ENCODE measurements around the gene WIZ. TPM values are rescaled to one million over a fixed set of nuclear protein-coding genes. Genes with fewer than 3 reads are reported as not detected.
A peak's percentile ranks its signal among the peaks of the same experiment; 100 is the strongest.

The WIZ gene
- total RNA-seq, 2 experiments from 2014 or later, result 18.2 to 21.4 TPM

DNA sequence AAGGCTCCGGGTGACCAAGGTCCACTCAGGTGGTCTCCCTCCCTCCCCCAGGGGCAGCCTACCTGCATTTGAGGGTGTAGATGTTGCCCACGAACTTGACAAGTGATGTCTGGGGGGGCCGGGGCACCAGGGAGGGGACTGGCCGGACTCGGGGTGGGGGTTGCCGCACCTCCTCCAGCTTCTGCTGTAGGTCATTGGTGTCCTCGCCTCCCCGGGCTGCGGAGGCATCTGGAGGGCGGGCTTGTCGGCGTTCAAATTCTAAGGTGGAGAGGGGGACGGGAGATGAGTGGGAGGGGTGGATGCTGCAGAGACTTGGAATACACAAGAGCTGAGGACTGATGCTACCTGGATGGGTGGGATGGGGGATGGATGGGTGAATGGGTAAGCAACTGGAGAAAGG is 25.6 kb downstream of the WIZ start:
- intact Hi-C loops (cut with micrococcal nuclease), result no loop called here
- no peak for DNase-seq
- no peak overlapping the region for H3K27ac Mint-ChIP-seq
- H3K9me3 Mint-ChIP-seq, result peaks cover 4% of the 10 kb centered on the region
- H3K4me1 Mint-ChIP-seq (ENCODE audit: low read depth), result peaks cover 17% of the 10 kb centered on the region
- ChIA-PET POLR2A (interaction anchor here (0.7 kb wide), 1 partner anchor 132 kb away, joined by 5 read pairs; no protein-coding TSS in a partner anchor), CTCF (no interaction called here)
- H3K27me3 Mint-ChIP-seq, result no peaks in the 10 kb centered on the region
- no peak overlapping the region for H3K4me3 Mint-ChIP-seq
- H3K36me3 Mint-ChIP-seq, result peaks cover 40% of the 10 kb centered on the region

DNA sequence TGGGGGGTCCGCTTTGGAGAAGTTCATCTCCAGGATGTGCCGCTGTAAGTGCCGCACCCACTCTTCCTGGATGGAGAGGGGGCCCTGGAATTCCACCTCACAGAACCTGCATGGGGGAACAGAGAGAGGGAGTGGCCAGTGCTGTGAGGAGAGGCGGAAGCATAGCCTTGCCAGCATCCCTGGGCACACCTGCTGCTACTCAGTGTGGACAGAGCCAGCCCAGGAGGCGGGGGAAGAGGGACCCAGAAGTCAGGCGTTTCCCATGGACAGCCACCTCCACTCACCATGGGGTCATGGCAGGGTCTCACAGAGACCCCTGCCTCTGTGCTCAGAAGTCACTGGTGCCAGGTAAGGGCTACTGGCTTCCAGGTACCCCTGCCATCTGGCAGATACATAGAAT is 26.6 kb downstream of the WIZ start:
- POLR2A ChIA-PET, result no interaction called here
- Mint-ChIP-seq H3K4me3 (no peak overlapping the region), H3K4me1 (ENCODE audit: low read depth) (peaks cover 18% of the 10 kb centered on the region), H3K27ac (no peak overlapping the region), H3K9me3 (peaks cover 4% of the 10 kb centered on the region), H3K27me3 (no peaks in the 10 kb centered on the region), H3K36me3 (peaks cover 41% of the 10 kb centered on the region)
- DNase-seq, result no peak
- intact Hi-C loops (cut with micrococcal nuclease), result no loop called here
- CTCF ChIA-PET, result no interaction called here

DNA sequence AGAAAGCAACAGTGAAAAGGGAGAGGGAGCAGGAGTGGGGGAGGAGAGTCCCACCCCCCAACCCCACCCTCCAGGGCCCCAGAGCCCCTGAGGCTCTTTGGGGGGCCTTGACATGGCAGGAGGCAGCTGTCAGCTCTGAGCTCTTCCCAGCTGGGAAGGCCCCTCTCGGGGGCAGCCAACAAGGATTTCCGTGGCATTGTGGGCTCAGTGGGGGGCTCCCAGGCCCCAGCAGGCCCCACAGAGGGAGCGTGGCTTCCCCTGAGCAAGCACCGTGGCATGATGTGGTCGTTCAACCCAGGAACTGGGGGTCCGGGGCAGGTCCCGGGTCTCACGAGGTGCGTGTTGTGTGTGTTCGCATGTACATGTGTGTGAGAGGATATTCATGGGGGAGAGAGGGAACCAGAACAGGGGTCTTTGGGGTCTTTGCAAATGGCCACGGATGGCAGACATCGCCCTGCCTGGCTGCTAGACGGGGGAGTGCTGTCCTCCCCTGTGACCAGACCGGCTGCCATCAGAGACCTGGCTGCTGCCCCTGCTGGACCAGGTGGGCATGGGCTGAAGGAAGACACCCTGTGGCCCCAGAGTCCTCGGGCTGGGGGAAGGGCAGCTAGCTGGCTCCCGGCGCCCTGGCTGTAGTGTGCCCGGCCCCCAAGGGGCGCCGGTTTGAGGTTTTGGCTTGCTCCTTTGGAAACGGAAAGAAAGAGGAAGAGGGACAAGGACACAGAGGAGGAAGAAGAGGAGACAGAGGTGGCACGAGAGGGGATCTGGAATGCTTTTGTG is 27.3 kb downstream of the WIZ start:
- DNase-seq, result no peak
- no peaks in the 10 kb centered on the region for H3K27me3 Mint-ChIP-seq
- POLR2A ChIA-PET, result no interaction called here

DNA sequence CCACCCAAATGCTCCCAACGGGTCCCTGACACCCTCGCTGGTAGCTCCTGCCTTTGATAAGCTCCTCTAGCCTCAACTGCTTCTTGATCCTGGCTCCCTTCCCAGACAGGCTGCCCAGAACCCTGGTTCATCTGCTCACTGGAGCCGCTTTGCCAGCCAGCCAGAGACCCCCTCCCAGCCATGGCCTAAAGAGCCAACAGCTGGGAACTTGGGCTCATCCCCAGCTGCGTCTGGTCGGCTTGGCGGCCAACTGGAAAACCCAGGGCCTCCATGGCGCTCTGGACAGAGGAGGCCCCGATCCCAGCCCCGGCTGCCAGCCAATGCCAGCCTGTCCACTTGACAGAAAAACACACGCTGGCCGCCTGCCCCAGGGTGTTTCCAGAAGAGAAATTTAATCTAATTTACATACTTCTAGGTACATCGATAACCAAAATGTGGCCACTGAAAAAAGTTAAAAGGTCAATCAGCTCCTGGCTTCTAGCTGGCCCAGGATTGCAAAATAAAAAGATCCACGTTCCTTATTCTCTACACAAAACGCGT is 28.0 kb downstream of the WIZ start:
- DNase-seq, result no peak
- Mint-ChIP-seq H3K27me3 (no peaks in the 10 kb centered on the region), H3K9me3 (peaks cover 4% of the 10 kb centered on the region), H3K36me3 (peaks cover 35% of the 10 kb centered on the region), H3K27ac (no peak overlapping the region), H3K4me3 (no peak overlapping the region), H3K4me1 (ENCODE audit: low read depth) (peaks cover 27% of the 10 kb centered on the region)
- CTCF ChIA-PET, result interaction anchor here (1.3 to 7.4 kb wide), 3 partner anchors 42 to 134 kb away, joined by 4 to 225 read pairs (median 7); no protein-coding TSS in a partner anchor
- intact Hi-C loops (cut with micrococcal nuclease), result no loop called here
- POLR2A ChIA-PET, result no interaction called here

More for the DNA sequence above, 27.3 kb downstream of the WIZ start:
- H3K27ac Mint-ChIP-seq, result no peak overlapping the region
- intact Hi-C loops (cut with micrococcal nuclease), result no loop called here
- H3K4me1 Mint-ChIP-seq (ENCODE audit: low read depth), result peaks cover 23% of the 10 kb centered on the region
- CTCF ChIA-PET, result interaction anchor here (1.8 to 7.4 kb wide), 2 partner anchors 44 to 133 kb away, joined by 7 to 225 read pairs; no protein-coding TSS in a partner anchor
- H3K4me3 Mint-ChIP-seq, result no peak overlapping the region
- peaks cover 4% of the 10 kb centered on the region for H3K9me3 Mint-ChIP-seq
- H3K36me3 Mint-ChIP-seq, result peaks cover 40% of the 10 kb centered on the region

DNA sequence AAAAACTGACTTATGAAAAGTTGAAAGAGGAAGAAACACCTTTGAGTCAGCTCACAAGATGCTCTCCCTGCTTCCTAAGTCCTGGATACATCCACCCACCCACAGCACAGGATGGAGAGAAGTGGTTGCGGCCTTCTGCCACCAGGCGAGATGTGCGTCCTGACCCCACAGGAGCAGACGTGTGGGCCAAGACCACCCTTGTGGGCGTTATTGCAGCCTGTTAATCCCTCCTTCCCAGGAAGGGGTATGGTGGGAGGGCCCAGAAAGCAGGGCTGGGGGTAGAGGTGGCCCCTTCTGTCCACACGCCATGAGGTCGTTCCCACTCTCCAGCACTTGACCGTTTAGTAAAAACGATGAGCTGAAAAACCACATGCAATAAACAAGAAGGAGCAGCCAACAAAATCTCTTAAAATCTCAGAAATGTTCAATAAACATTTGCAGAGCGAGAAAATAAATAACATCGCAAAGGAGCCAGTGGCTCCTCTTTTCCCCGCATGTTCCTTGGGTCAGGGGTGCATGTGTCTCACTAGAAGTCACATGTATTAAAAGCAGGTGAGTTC is 28.5 kb downstream of the WIZ start:
- POLR2A ChIA-PET, result no interaction called here
- intact Hi-C loops (cut with micrococcal nuclease), result no loop called here
- H3K36me3 Mint-ChIP-seq, result peaks cover 31% of the 10 kb centered on the region
- H3K9me3 Mint-ChIP-seq, result peaks cover 4% of the 10 kb centered on the region
- H3K27ac Mint-ChIP-seq, result no peak overlapping the region
- H3K27me3 Mint-ChIP-seq, result no peaks in the 10 kb centered on the region
- CTCF ChIA-PET, result interaction anchor here (1.3 to 7.4 kb wide), 6 partner anchors 12 to 243 kb away, joined by 4 to 225 read pairs (median 16); no protein-coding TSS in a partner anchor
- no peak for DNase-seq
- peaks cover 30% of the 10 kb centered on the region for H3K4me1 Mint-ChIP-seq (ENCODE audit: low read depth)
- no peak overlapping the region for H3K4me3 Mint-ChIP-seq

DNA sequence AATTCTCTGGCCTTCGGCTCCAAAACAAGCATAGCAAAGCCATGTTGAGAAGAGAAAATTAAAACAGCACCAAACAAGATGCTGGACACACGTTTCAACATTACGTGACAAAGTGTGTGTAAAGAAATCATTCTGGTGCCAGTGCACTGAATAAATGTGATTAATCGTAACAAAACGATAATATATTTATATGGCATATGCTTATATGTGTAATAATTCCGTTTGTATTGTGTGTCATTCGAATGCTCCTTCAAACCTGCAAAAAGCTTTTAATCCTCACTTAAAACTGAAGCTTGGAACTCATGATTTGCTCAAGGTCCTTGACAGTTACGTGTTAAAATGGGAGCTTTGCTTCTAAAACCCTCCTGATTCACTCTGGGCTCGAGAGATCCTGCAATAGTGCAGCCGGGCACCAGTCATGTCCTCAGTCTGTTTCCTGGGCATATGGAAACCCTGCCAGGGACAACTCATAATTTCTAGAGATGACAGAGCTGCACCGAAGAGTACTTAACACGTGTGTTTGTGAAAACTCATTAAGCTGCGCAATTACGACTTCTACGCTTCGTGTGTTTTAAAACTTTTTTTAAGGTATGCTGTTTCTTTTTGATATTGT is 30.2 kb downstream of the WIZ start:
- Mint-ChIP-seq H3K27ac (peak overlapping the region; percentile 97), H3K4me1 (ENCODE audit: low read depth) (peaks cover 38% of the 10 kb centered on the region), H3K9me3 (peaks cover 4% of the 10 kb centered on the region), H3K4me3 (peak overlapping the region; percentile 100), H3K36me3 (peaks cover 30% of the 10 kb centered on the region), H3K27me3 (no peaks in the 10 kb centered on the region)
- POLR2A ChIA-PET, result interaction anchor here (0.8 to 4.5 kb wide), 15 partner anchors 10 to 188 kb away, joined by 3 to 51 read pairs (median 7); partner anchors contain the start of genes AKAP8, BRD4 and RASAL3
- DNase-seq, result peak; percentile 38
- intact Hi-C loops (cut with micrococcal nuclease), result loop anchor here (1.0 to 5.0 kb wide), 7 partner anchors 13 to 242 kb away; partner anchors contain the start of gene AKAP8
- CTCF ChIA-PET, result interaction anchor here (0.6 to 7.4 kb wide), 47 partner anchors 10 to 1672 kb away, joined by 3 to 225 read pairs (median 5); partner anchors contain the start of genes AKAP8 and WIZ

DNA sequence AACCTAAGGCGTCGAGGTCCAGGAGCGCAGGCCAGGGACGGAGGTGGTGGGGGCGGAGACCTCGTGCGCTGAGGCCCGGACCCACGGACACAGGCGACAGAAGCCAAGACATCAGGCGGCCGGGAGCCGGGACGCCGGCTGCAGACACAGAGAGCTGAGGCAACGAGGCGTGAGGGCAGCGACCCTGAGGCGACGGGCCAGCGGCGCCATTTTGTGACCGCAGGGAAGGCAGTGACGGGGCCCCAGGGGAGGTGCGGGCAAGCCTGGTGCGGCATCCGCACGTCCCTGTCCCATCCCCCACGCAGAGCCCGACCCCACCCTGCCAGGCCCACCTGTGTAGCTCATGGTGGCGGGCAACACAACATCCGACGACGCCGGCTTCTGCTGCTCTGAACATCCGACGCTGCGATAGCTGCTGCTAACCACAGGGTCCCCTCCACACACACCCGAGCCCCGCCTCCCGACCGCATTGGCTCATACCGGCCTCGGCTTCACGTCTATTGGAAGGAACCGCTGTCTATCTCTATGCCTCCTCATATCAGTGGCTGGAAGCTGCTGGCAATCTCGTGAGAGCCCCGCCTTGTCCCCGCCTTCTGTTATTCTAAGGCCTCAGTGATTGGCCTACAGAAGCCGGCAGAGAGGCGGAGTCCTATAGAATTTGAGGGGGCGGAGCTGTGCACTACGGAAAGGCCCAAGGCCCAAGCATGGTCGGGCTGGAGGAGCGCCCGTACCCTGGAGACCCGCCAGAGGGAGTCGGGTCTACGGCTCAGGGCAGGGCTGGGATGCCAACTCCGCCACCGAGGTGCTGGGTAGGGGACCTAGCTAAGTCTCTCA is 31.0 kb downstream of the WIZ start, which contains the start of gene AKAP8L:
TSS of gene AKAP8L (minus strand) at position 410 of the 834 bp plus-strand sequence. CDS start at position 345, 65 bp downstream.
- peak within 1 kb of the TSS; percentile 97 for H3K27ac Mint-ChIP-seq
- CTCF ChIA-PET, result interaction anchor here (0.6 to 7.4 kb wide), 50 partner anchors 9 to 1671 kb away, joined by 3 to 225 read pairs (median 5); partner anchors contain the start of genes AKAP8 and WIZ
- intact Hi-C loops (cut with micrococcal nuclease), result loop anchor here (1.0 to 5.0 kb wide), 7 partner anchors 14 to 241 kb away; partner anchors contain the start of gene AKAP8

DNA sequence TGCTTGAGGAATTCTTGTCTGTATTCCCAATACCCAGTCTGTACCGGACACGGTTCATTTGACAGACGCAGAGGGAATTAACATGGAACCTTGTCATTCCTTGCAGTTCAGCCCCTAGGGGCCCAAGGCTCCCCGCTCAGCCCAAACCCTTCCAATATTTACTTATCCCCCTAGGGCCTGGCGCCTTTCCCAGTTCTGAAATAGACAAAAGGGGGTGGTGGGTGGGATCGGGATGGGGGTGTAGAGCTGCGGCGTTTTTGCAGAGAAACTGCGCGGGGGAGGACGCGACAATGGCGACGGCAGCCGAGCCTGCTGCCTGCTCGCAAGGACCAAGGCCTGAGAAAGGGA is 31.6 kb downstream of the WIZ start:
- no peaks in the 10 kb centered on the region for H3K9me3 Mint-ChIP-seq
- ChIA-PET CTCF (interaction anchor here (0.8 to 7.4 kb wide), 20 partner anchors 8 to 240 kb away, joined by 3 to 225 read pairs (median 8); partner anchors contain the start of genes AKAP8 and WIZ), POLR2A (interaction anchor here (0.8 to 4.5 kb wide), 13 partner anchors 8 to 137 kb away, joined by 3 to 51 read pairs (median 10); partner anchors contain the start of genes AKAP8 and RASAL3)
- peak overlapping the region; percentile 97 for H3K27ac Mint-ChIP-seq
- intact Hi-C loops (cut with micrococcal nuclease), result loop anchor here (5.0 kb wide), 1 partner anchor 116 kb away; no protein-coding TSS in a partner anchor
- peak overlapping the region; percentile 100 for H3K4me3 Mint-ChIP-seq
- peaks cover 42% of the 10 kb centered on the region for H3K4me1 Mint-ChIP-seq (ENCODE audit: low read depth)
- DNase-seq, result no peak
- peaks cover 23% of the 10 kb centered on the region for H3K36me3 Mint-ChIP-seq
- H3K27me3 Mint-ChIP-seq, result no peaks in the 10 kb centered on the region

More for the DNA sequence above, 31.0 kb downstream of the WIZ start, which contains the start of gene AKAP8L:
- peak; percentile 99 for DNase-seq
- H3K36me3 Mint-ChIP-seq, result peaks cover 27% of the 10 kb centered on the region
- peak within 1 kb of the TSS; percentile 100 for H3K4me3 Mint-ChIP-seq
- H3K4me1 Mint-ChIP-seq (ENCODE audit: low read depth), result peaks cover 39% of the 10 kb centered on the region
- H3K27me3 Mint-ChIP-seq, result no peaks in the 10 kb centered on the region
- POLR2A ChIA-PET, result interaction anchor here (0.8 to 4.5 kb wide), 17 partner anchors 9 to 187 kb away, joined by 3 to 51 read pairs (median 5); partner anchors contain the start of genes AKAP8, BRD4 and RASAL3
- peaks cover 4% of the 10 kb centered on the region for H3K9me3 Mint-ChIP-seq

DNA sequence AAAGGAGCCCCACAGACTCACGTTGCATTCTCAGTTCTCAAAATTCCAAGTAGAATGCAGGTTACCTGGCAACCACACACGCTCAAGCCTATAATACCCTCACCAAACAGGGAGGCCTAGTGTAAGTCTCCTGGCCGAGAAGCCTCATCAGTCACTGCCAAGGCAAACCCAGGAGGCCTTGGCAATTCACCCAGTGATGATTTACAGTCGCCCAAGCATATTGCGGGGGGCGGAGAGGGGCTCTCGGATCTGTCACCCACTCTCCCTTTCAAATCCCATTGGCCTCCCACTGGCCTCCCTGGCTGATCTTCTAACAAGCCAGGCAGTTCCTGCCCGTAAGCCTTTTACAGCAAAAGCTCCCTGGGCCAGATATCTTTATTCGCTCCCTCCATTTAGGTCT is 32.1 kb downstream of the WIZ start:
- Mint-ChIP-seq H3K27ac (peak overlapping the region; percentile 97), H3K4me1 (ENCODE audit: low read depth) (peaks cover 46% of the 10 kb centered on the region), H3K4me3 (peak overlapping the region; percentile 100), H3K36me3 (peaks cover 19% of the 10 kb centered on the region), H3K9me3 (no peaks in the 10 kb centered on the region), H3K27me3 (no peaks in the 10 kb centered on the region)
- ChIA-PET CTCF (interaction anchor here (2.2 to 7.4 kb wide), 6 partner anchors 15 to 138 kb away, joined by 4 to 225 read pairs (median 32); partner anchors contain the start of gene AKAP8), POLR2A (interaction anchor here (0.9 to 4.5 kb wide), 4 partner anchors 8 to 133 kb away, joined by 3 to 51 read pairs (median 18); partner anchors contain the start of genes AKAP8 and RASAL3)
- intact Hi-C loops (cut with micrococcal nuclease), result loop anchor here (5.0 kb wide), 1 partner anchor 115 kb away; no protein-coding TSS in a partner anchor
- no peak for DNase-seq

DNA sequence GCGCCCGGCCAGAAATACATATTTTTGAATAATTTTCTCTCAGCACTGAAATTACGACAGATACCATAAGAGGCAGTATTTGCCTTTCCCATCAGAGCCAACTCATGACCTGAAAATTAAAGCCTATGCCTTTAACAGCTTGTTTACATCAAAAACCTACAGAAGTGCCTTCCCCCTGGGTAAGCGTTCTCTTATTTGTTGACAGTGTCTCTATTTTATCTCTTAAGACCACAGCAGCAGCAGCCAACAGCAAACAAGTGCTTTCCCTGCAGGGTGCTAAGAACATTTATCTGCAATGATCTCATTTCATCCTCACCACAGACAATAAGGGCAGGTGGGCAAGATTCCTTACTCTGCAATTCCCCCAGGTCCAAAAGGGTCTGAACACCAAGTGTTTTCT is 36.9 kb downstream of the WIZ start:
- CTCF ChIA-PET, result interaction anchor here (0.7 to 2.8 kb wide), 3 partner anchors 20 to 144 kb away, joined by 3 to 14 read pairs (median 3); no protein-coding TSS in a partner anchor
- DNase-seq, result no peak
- peaks cover 18% of the 10 kb centered on the region for H3K36me3 Mint-ChIP-seq
- H3K9me3 Mint-ChIP-seq, result no peaks in the 10 kb centered on the region
- intact Hi-C loops (cut with micrococcal nuclease), result no loop called here
- H3K27me3 Mint-ChIP-seq, result no peaks in the 10 kb centered on the region
- POLR2A ChIA-PET, result interaction anchor here (0.6 to 1.0 kb wide), 2 partner anchors 34 to 52 kb away, joined by 3 to 4 read pairs; no protein-coding TSS in a partner anchor
- no peak overlapping the region for H3K27ac Mint-ChIP-seq
- peaks cover 41% of the 10 kb centered on the region for H3K4me1 Mint-ChIP-seq (ENCODE audit: low read depth)
- no peak overlapping the region for H3K4me3 Mint-ChIP-seq
